ENCODE measurements around the gene RBM47. TPM values are rescaled to one million over a fixed set of nuclear protein-coding genes. Genes with fewer than 3 reads are reported as not detected.
A peak's percentile ranks its signal among the peaks of the same experiment; 100 is the strongest.

Gene RBM47
- total RNA-seq, 1 donor from 2014 or later: 2.4 TPM

- ATAC-seq (ENCODE audit: poor library complexity) (no peak), DNase-seq (no peak)
- intact Hi-C loops (cut with DNase I): no loop called here
Measured at GRCh38 chr4:40599431-40599830, 30.2 kb downstream of the RBM47 start.

GRCh38 chr4:40596522-40596921 lies 33.1 kb downstream of the RBM47 start:
- DNase-seq (no peak), ATAC-seq (ENCODE audit: poor library complexity) (no peak)
- intact Hi-C loops (cut with DNase I): no loop called here

GRCh38 chr4:40595981-40596380 lies 33.7 kb downstream of the RBM47 start:
- DNase-seq (no peak), ATAC-seq (ENCODE audit: poor library complexity) (no peak)
- intact Hi-C loops (cut with DNase I): no loop called here

- DNase-seq: no peak
- no peak for ATAC-seq (ENCODE audit: poor library complexity)
- intact Hi-C loops (cut with DNase I): no loop called here
Measured at GRCh38 chr4:40594261-40595178, 35.1 kb downstream of the RBM47 start.

GRCh38 chr4:40592034-40592433 lies 37.6 kb downstream of the RBM47 start:
- intact Hi-C loops (cut with DNase I): no loop called here
- DNase-seq: no peak
- ATAC-seq (ENCODE audit: poor library complexity): no peak

DNA sequence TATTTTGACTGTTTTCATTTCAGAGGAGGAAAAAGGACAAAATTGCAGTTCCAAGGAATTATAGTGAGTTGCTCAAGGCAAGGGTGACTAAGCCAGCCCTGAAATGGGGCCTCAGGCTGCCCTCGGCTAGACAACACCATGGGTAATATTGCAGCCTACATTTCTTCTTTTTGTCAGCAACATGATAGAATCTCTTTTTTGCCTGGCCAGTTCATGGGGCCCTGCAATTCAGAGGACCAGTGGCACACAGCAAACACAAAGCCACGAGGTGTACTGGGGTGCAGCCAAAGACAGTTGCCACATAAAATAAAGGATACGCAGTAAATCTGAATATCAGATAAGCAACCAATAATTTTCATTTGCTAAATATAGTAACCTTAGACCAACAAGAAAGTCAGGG lies 41.8 kb downstream of the RBM47 start:
- intact Hi-C loops (cut with DNase I): no loop called here
- ATAC-seq (ENCODE audit: poor library complexity): peak; percentile 45
- DNase-seq: peak; percentile 52

DNA sequence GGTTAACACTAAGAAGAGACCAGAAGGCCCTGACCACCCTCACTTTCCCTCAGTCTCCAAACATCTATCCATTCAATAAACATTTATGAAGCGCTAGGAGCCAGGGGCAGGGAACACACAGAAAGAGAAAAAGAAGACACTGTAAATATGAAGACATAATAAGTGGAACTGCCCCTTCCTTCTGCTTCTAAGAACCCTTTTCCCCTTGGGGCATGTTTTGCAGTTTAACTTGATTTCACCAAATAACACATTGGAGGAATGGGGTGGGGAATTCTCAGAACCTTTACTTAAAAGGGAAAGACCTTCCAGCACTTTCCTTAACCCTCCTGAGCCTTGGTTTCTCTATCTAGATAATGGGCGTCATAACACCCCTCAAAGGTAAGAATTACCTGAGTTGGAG lies 42.3 kb downstream of the RBM47 start:
- intact Hi-C loops (cut with DNase I): no loop called here
- DNase-seq (no peak), ATAC-seq (ENCODE audit: poor library complexity) (no peak)

- ATAC-seq (ENCODE audit: poor library complexity) (peak; percentile 62), DNase-seq (no peak)
- intact Hi-C loops (cut with DNase I): no loop called here
Measured at GRCh38 chr4:40586729-40587128, 42.9 kb downstream of the RBM47 start.

DNA sequence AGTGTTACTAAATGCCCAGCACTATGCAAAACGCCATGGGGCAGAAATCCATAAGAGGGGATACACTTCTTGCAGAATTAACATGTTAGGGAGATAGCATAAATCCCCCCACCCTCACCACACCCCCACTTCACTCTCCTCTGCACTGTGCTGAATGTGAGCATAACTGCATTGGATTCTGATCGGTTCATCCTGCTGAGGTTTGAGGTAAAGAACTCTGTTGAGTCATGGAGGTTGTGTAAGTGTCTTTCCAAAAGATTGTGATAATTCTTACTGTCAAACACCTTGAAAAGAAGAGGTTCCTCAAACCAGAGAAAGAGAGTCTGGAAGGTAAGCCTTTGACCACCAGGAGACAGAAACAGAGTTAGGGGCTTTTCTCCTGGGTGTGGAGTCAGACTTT lies 43.6 kb downstream of the RBM47 start:
- intact Hi-C loops (cut with DNase I): no loop called here
- ATAC-seq (ENCODE audit: poor library complexity) (no peak), DNase-seq (no peak)

GRCh38 chr4:40585201-40585799 lies 44.4 kb downstream of the RBM47 start:
- ATAC-seq (ENCODE audit: poor library complexity): no peak
- intact Hi-C loops (cut with DNase I): no loop called here
- no peak for DNase-seq

DNA sequence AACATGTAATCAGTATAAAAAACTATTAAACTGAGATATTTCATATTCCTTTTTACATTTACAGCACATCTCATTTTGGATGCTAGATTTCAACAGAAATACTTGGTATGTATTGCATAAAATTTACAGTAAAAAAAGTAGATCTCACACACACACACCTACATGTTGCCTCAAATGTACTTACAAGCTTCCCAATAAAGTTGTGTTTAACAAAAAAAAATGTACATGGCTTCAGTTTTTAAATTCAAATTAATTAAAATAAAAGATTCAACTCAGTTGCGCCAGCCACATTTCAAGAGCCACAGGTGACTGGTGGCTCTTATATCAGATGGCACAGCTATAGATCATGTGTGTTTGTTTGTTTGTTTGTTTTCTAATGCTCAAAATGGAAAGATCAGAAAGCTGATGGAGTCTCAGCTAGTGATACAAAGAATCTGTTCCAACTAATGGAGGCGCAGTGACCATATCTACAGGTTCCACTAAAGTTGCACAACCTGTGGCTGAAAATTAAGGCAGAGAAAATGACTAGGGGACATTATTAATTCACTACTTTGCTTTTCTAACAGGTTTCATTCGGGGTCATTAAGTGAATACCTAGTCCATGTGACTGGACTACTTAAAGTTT lies 45.0 kb downstream of the RBM47 start:
- intact Hi-C loops (cut with DNase I): no loop called here
- DNase-seq: no peak
- ATAC-seq (ENCODE audit: poor library complexity): no peak

DNA sequence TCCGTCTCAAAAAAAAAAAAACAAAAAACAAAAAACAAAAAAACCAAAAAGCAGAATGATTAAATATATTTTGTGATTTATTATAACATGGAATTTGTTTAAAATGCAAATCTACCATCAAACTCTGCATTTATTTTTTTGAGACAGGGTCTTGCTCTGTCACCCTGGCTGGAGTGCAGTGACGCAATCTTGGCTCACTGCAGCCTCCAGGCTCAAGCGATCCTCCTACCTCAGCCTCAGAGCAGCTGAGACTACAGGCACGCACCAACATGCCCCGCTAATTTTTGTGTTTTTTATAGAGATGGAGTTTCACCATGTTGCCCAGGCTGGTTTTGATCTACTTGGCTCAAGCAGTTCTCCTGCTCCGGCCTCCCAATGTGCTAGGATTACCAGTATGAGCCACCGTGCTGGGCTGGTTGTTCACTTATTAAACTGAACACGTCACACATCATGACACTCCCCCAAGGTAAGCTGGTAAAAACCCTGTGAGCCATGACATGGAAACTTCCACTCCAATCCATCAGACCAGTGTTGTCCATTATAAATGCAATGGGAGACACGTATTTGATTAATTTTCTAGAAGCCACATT lies 45.7 kb downstream of the RBM47 start:
- DNase-seq: no peak
- no peak for ATAC-seq (ENCODE audit: poor library complexity)
- intact Hi-C loops (cut with DNase I): no loop called here

- intact Hi-C loops (cut with DNase I): no loop called here
- DNase-seq (no peak), ATAC-seq (ENCODE audit: poor library complexity) (no peak)
Measured at GRCh38 chr4:40582413-40582812, 47.3 kb downstream of the RBM47 start.

DNA sequence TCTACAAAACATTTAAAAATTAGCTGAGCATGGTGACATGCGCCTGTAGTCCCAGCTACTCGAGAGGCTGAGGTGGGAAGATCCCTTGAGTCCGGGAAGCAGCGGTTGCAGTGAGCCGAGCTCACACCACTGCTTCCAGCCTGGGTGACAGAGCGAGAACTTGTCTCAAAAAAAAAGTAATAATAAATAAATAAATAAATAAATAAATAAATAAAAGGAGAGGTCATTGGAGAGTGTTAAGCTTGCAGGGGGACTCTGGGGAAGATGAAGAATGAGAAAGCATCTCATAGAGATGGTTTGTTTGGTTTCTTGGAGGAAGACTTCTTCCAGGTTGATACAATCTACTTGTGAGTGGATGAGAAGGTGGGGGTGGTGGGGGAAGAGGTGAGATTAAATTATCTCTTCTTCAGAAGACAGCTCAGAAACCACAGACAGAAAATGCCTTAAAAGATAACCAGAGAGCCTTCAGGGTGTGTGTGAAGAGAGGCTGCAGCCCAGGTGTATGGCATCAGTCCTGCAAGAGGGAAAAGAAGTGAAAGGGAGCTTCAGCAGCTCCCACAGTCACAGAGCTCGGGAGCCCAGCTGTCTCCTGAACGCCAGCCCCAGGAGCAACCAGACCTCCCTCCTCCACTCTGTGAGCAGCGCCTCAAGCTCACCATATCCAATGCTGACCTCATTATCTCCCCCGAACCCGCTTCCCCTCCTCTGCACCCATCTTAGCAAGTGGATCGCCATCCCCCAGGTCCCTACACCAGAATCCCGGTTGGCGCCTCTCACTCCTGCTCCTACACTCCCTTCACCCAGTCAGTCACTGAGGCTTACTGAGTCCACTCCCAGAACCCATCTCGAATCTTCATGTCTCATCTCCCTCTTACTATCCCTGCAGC lies 48.2 kb downstream of the RBM47 start:
- intact Hi-C loops (cut with DNase I): no loop called here
- DNase-seq: no peak
- no peak for ATAC-seq (ENCODE audit: poor library complexity)

DNA sequence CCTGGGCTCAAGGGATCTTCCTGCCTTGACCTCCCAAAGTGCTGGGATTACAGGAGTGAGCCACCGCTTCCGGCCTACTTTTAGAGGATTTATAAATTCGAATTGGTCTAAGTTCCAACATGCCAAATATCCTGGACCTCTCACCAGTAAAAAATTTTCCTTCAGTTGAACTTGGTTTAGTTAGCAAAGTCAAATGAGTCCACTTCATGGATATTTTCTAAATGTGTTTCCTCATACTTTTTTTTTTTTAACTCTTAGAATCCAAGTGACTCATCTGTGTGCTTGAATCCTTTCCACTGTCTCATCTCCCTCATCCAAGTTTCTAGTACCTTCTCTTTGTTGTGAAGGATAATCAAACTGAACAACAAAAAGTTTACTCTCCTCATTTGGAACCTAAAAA lies 49.7 kb downstream of the RBM47 start:
- ATAC-seq (ENCODE audit: poor library complexity) (no peak), DNase-seq (no peak)
- intact Hi-C loops (cut with DNase I): no loop called here

DNA sequence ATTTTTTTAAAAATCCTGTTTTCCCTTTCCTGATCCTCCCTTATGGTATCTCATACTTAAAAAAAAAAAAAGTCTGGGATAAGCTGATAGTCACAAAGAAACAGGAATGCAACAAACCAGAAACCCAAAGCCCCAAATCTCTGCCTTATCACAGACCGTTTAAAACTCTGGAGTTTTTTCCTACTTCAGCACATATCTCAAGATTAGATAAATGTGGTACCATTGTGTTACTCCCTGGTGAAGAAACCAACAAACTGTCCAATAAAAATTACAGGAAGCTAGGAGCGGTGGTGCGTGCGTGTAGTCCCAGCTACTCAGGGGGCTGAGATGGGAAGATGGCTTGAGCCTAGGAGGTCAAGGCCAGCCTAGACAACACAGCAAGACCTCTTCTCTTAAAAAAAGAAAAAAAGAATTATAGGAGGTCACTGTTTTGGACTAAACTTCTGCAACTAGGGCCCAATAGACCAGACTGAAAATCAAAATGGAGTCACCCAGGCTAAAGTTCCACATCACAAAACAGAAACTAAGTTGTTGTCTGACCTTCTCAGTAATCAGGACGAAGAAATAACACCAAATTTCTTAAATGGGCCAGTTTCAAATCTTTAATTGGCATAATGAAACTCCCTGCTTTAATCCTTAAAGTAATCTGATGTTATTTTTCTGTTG lies 51.9 kb downstream of the RBM47 start:
- DNase-seq (no peak), ATAC-seq (ENCODE audit: poor library complexity) (no peak)
- intact Hi-C loops (cut with DNase I): no loop called here

DNA sequence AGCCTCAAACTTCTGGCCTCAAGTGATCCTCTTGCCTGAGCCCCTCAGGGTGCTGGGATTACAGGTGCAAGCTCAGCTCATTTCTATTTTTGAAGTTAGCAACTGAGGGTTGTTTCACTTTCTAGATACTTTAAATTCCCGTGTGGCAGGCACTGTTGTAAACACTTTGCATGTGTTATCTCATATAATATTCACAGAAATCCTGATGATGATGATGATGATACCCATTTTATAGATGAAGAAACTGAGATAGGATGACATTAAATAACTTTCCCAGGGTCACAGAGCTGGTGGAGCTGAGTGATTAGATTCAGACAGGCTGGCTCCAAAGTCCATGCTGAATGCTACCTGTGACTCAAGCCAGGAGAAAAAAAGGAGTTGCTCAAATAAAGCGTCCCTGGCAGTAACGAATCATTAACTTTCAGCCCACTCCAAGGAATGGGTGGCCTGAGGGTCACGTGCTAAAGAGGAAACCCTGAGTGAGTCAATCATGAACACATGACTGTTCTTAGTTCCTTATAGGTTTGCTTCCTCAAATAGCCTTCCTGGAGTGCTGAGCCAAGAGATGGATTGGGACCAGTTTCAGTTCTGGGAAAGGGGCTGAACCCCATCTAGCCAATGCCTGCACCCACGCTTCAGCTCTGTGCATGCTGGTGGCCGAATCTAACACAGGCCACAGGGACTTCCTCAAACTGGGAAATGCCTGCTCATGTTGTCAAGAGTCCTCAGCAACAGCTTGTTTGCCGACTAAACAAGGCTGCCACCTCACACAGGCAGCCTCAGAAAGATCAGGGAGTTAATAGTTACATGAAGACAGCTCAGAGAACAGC lies 52.8 kb downstream of the RBM47 start:
- DNase-seq (peak; percentile 80), ATAC-seq (ENCODE audit: poor library complexity) (peak; percentile 89)
- intact Hi-C loops (cut with DNase I): no loop called here

Data from Right ventricle myocardium superior (tissue), 1 donor.